Measurements from ENCODE around the gene KMO. TPM values are rescaled to one million over a fixed set of nuclear protein-coding genes. Genes with fewer than 3 reads are reported as not detected.
A peak's percentile ranks its signal among the peaks of the same experiment; 100 is the strongest.

The KMO gene
- total and polyA plus RNA-seq, 8 donors, result 0.04 to 0.89 (median 0.23) TPM; not detected in 2

GRCh38 chr1:241495741-241496140 lies 36.4 kb upstream of the KMO start:
- no peak for FAIRE-seq
- H3K36me3 ChIP-seq, result peaks cover 0 to 34% (median 7%) of the 10 kb centered on the region in 3 donors
- intact Hi-C loops (cut with DNase I), result no loop called here

GRCh38 chr1:241499910-241500309 lies 32.3 kb upstream of the KMO start:
- FAIRE-seq (no peak), DNase-seq (no peak)

More at GRCh38 chr1:241495741-241496140, 36.4 kb upstream of the KMO start:
- Histone ChIP-seq H3K27me3 (no peaks in the 10 kb centered on the region), H3K27ac (no peak overlapping the region), H3K9me3 (no peaks in the 10 kb centered on the region), H3K4me1 (no peaks in the 10 kb centered on the region), H3K4me3 (no peak overlapping the region)
- DNase-seq, result no peak
- ATAC-seq, result no peak
- 94 to 97% methylated on average over 5 of the region's 5 CpGs for WGBS, 2 donors
- no peak for TF ChIP-seq CTCF (IDR thresholded peaks at IDR 0.05)

GRCh38 chr1:241503444-241503843 lies 28.7 kb upstream of the KMO start:
- no peak for ATAC-seq
- Histone ChIP-seq H3K27me3 (no peaks in the 10 kb centered on the region), H3K4me1 (no peaks in the 10 kb centered on the region), H3K27ac (no peak overlapping the region), H3K4me3 (no peak overlapping the region), H3K36me3 (peaks cover 7 to 40% (median 16%) of the 10 kb centered on the region in 3 donors), H3K9me3 (no peaks in the 10 kb centered on the region)
- 95 to 96% methylated on average over 6 of the region's 6 CpGs for WGBS, 2 donors
- no peak for TF ChIP-seq CTCF (IDR thresholded peaks at IDR 0.05)
- FAIRE-seq, result no peak
- intact Hi-C loops (cut with DNase I), result no loop called here
- no peak for DNase-seq

More at GRCh38 chr1:241499910-241500309, 32.3 kb upstream of the KMO start:
- no peak for ATAC-seq
- intact Hi-C loops (cut with DNase I), result no loop called here
- H3K27ac ChIP-seq, result no peak overlapping the region
- H3K36me3 ChIP-seq, result peaks cover 0 to 52% (median 23%) of the 10 kb centered on the region in 3 donors
- 60 to 80% methylated on average over 2 of the region's 2 CpGs for WGBS, 2 donors
- no peaks in the 10 kb centered on the region for H3K27me3 ChIP-seq
- H3K4me1 ChIP-seq, result no peaks in the 10 kb centered on the region
- H3K9me3 ChIP-seq, result no peaks in the 10 kb centered on the region
- no peak overlapping the region for H3K4me3 ChIP-seq
- peak in 1 of 4 donors; percentile 9 for TF ChIP-seq CTCF (IDR thresholded peaks at IDR 0.05)

- no peak for FAIRE-seq
- no peak for TF ChIP-seq CTCF (IDR thresholded peaks at IDR 0.05)
- H3K4me1 ChIP-seq, result no peaks in the 10 kb centered on the region
- no peaks in the 10 kb centered on the region for H3K27me3 ChIP-seq
- 78 to 90% methylated on average over 2 of the region's 2 CpGs for WGBS, 2 donors
- no peak overlapping the region for H3K27ac ChIP-seq
- no peak overlapping the region for H3K4me3 ChIP-seq
- intact Hi-C loops (cut with DNase I), result no loop called here
- peaks cover 7 to 63% (median 18%) of the 10 kb centered on the region in 3 donors for H3K36me3 ChIP-seq
- DNase-seq, result no peak
- ATAC-seq, result no peak
- no peaks in the 10 kb centered on the region for H3K9me3 ChIP-seq
Measured at GRCh38 chr1:241507189-241507863, 24.9 kb upstream of the KMO start.

- H3K9me3 ChIP-seq, result no peaks in the 10 kb centered on the region
- peaks cover 0 to 29% (median 6%) of the 10 kb centered on the region in 3 donors for H3K36me3 ChIP-seq
- no peak for DNase-seq
- WGBS, 2 donors, result 77 to 81% methylated on average over 5 of the region's 5 CpGs
- FAIRE-seq, result no peak
- H3K27ac ChIP-seq, result no peak overlapping the region
- TF ChIP-seq CTCF (IDR thresholded peaks at IDR 0.05), result no peak
- ATAC-seq, result no peak
- peaks cover 0 to 9% (median 4%) of the 10 kb centered on the region in 3 donors for H3K4me1 ChIP-seq
- intact Hi-C loops (cut with DNase I), result no loop called here
- no peak overlapping the region for H3K4me3 ChIP-seq
- H3K27me3 ChIP-seq, result no peaks in the 10 kb centered on the region
Measured at GRCh38 chr1:241513378-241513777, 18.8 kb upstream of the KMO start.

Data from pancreas (tissue), 10 donors.